GM18907 (cell line): Measurements from ENCODE around the gene PLCB4.

Source experiments
- ATAC-seq: cut with Tn5 transposase; IDR thresholded peaks from one replicate; pipeline ENCODE4 v1.9.1; 2021; ENCODE audit warnings: mild to moderate bottlenecking, moderate library complexity; ENCODE audit not compliant: unreplicated experiment

Gene PLCB4

GRCh38 chr20:9100691-9101090, 31.8 kb downstream of the PLCB4 start:
- no peak for ATAC-seq

GRCh38 chr20:9102456-9102855, 33.6 kb downstream of the PLCB4 start:
- ATAC-seq: no peak

GRCh38 chr20:9103955-9104354, 35.1 kb downstream of the PLCB4 start:
- ATAC-seq: no peak

GRCh38 chr20:9108260-9108659, 39.4 kb downstream of the PLCB4 start:
- no peak for ATAC-seq

GRCh38 chr20:9109566-9109965, 40.7 kb downstream of the PLCB4 start:
- ATAC-seq: no peak

GRCh38 chr20:9110365-9110764, 41.5 kb downstream of the PLCB4 start:
- ATAC-seq: no peak

- ATAC-seq: no peak
Measured at GRCh38 chr20:9110916-9111432, 42.1 kb downstream of the PLCB4 start.

GRCh38 chr20:9112541-9113515, 43.9 kb downstream of the PLCB4 start:
- no peak for ATAC-seq

- ATAC-seq: no peak
Measured at GRCh38 chr20:9114709-9115108, 45.8 kb downstream of the PLCB4 start.

- ATAC-seq: no peak
Measured at GRCh38 chr20:9117548-9117947, 48.7 kb downstream of the PLCB4 start.

- no peak for ATAC-seq
Measured at GRCh38 chr20:9119776-9120175, 50.9 kb downstream of the PLCB4 start.

- no peak for ATAC-seq
Measured at GRCh38 chr20:9121211-9121610, 52.3 kb downstream of the PLCB4 start.

GRCh38 chr20:9122571-9122970, 53.7 kb downstream of the PLCB4 start:
- ATAC-seq: no peak

GRCh38 chr20:9126527-9126926, 57.6 kb downstream of the PLCB4 start:
- ATAC-seq: no peak

- no peak for ATAC-seq
Measured at GRCh38 chr20:9128568-9128967, 59.7 kb downstream of the PLCB4 start.

GRCh38 chr20:9129756-9130155, 60.9 kb downstream of the PLCB4 start:
- ATAC-seq: no peak

- no peak for ATAC-seq
Measured at GRCh38 chr20:9130521-9130920, 61.6 kb downstream of the PLCB4 start.

- no peak for ATAC-seq
Measured at GRCh38 chr20:9131841-9132240, 63.0 kb downstream of the PLCB4 start.

- no peak for ATAC-seq
Measured at GRCh38 chr20:9134346-9134745, 65.5 kb downstream of the PLCB4 start.

GRCh38 chr20:9136114-9136513, 67.2 kb downstream of the PLCB4 start:
- ATAC-seq: no peak

GRCh38 chr20:9137001-9137400, 68.1 kb downstream of the PLCB4 start:
- no peak for ATAC-seq

- no peak for ATAC-seq
Measured at GRCh38 chr20:9139106-9139833, 70.4 kb downstream of the PLCB4 start.
